CD4-positive, alpha-beta T cell (primary cell): ENCODE measurements around the gene EIF5. TPM values are rescaled to one million over a fixed set of nuclear protein-coding genes. Genes with fewer than 3 reads are reported as not detected.
A peak's percentile ranks its signal among the peaks of the same experiment; 100 is the strongest.

ENCODE experiments used
- ATAC-seq: fragments of 200-7000 bp; cut with Tn5 transposase; one replicate; pipeline ENCODE4 v1.10.0; 2022; ENCODE audit warnings: mild to moderate bottlenecking; ENCODE audit not compliant: poor library complexity
- CTCF ChIA-PET: fragments of 350-600 bp; sonication (Branson Sonifier 250); formaldehyde crosslinking; loops from one replicate; lab custom pipeline; 2021; ENCODE audit warnings: antibody characterized with exemption, inconsistent platforms; lab: Charles Lee
- POLR2A ChIA-PET: fragments of 350-600 bp; sonication (Branson Sonifier 250); formaldehyde crosslinking; loops from one replicate; lab custom pipeline; 2021; ENCODE audit warnings: antibody characterized with exemption, inconsistent platforms; lab: Charles Lee
- DNase-seq, 14 experiments: peaks; one replicate each; pipeline ENCODE4 v3.0.0-alpha.2; 2013 to 2020; ENCODE audit warnings: mixed read lengths in 2 of 14
- H3K27ac ChIP-seq, 2 donors: one replicate each; pipeline versions ENCODE4 v1.5.1 to v1.7.0; 2013; ENCODE audit warnings: low read length in 2 of 2, low read depth in 1 of 2, mild to moderate bottlenecking in 1 of 2
- H3K27me3 ChIP-seq, 2 experiments: 1 replicate in 1 of 2; 2 replicates in 1 of 2; pipeline versions ENCODE4 v1.6.1 to v1.7.0; 2013; ENCODE audit warnings: low read length in 2 of 2, control low read depth in 1 of 2, mild to moderate bottlenecking in 1 of 2, moderate library complexity in 1 of 2; ENCODE audit not compliant: insufficient read depth in 2 of 2, control insufficient read depth in 1 of 2
- H3K36me3 ChIP-seq: one replicate; pipeline ENCODE4 v1.6.1; 2013; ENCODE audit warnings: low read length, control low read depth; ENCODE audit not compliant: insufficient read depth
- H3K4me1 ChIP-seq: one replicate; pipeline ENCODE4 v1.6.1; 2013; ENCODE audit warnings: low read length, control low read depth; ENCODE audit not compliant: insufficient read depth
- H3K4me3 ChIP-seq: one replicate; pipeline ENCODE4 v1.5.1; 2013; ENCODE audit warnings: mild to moderate bottlenecking, low read length, moderate library complexity
- H3K9me3 ChIP-seq, 2 experiments: 1 replicate in 1 of 2; 2 replicates in 1 of 2; pipeline versions ENCODE4 v1.6.1 to v1.7.0; 2013; ENCODE audit warnings: low read length in 2 of 2, mild to moderate bottlenecking in 2 of 2, control low read depth in 1 of 2, moderate library complexity in 1 of 2; ENCODE audit not compliant: control insufficient read depth in 1 of 2, insufficient read depth in 1 of 2
- H3K27ac Mint-ChIP-seq: one replicate; pipeline ENCODE4 v1.8.0; 2020; ENCODE audit warnings: mixed read lengths
- H3K27me3 Mint-ChIP-seq: one replicate; pipeline ENCODE4 v1.8.0; 2021; ENCODE audit warnings: mixed read lengths
- H3K36me3 Mint-ChIP-seq: one replicate; pipeline ENCODE4 v1.8.0; 2021; ENCODE audit warnings: low read depth, mixed read lengths
- H3K4me1 Mint-ChIP-seq: one replicate; pipeline ENCODE4 v1.8.0; 2021; ENCODE audit warnings: low read depth, mixed read lengths
- H3K4me3 Mint-ChIP-seq: one replicate; pipeline ENCODE4 v1.8.0; 2020; ENCODE audit warnings: mild to moderate bottlenecking, mixed read lengths
- H3K9me3 Mint-ChIP-seq: one replicate; pipeline ENCODE4 v1.8.0; 2020; ENCODE audit warnings: mixed read lengths
- intact Hi-C, 2 experiments: fragments of 100-400 bp; cut with DNase I in 1 of 2; cut with micrococcal nuclease in 1 of 2; formaldehyde crosslinking; loops; one replicate each; pipeline versions ENCODE4 v1.15.1 to v1.9.0; 2023 to 2025; cut with DNase I, micrococcal nuclease
- total RNA-seq, 174 experiments: library from RNA in 2 of 174; stranded (reverse) in 2 of 174; gene quantifications; one replicate each; pipeline ENCODE4 v1.2.3 and lab custom pipeline; 2021 to 2026
- TF ChIP-seq, protein P1 (sequence below): fragments of 200-600 bp; IDR thresholded peaks from one replicate; pipeline ENCODE4 v1.8.0; 2022; ENCODE audit warnings: antibody characterized with exemption, mild to moderate bottlenecking

The EIF5 gene
- total RNA-seq, 2 experiments from 2014 or later, result 658 TPM

DNA sequence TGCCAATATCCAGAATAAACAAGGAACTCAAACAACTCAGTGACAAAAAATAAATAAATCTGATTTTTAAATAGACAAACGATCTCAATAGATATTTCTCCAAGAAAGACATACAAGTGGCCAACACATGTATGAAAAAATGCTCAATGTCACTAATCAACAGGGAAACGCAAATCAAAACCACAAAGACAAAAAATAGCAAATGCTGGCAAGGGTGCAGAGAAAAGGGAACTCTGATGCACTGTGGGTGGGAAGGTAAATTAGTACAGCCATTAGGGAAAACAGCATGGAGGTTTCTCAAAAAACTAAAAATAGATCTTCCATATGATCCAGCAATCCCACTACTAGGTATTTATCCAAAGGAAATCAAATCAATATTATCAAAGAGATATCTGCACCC, 3.5 kb upstream of the EIF5 start:
- Histone ChIP-seq H3K27ac (no peak overlapping the region), H3K4me1 (peaks cover 12% of the 10 kb centered on the region), H3K36me3 (peaks cover 4% of the 10 kb centered on the region), H3K9me3 (no peaks in the 10 kb centered on the region), H3K4me3 (no peak overlapping the region), H3K27me3 (no peaks in the 10 kb centered on the region)
- ChIA-PET CTCF (no interaction called here), POLR2A (no interaction called here)
- H3K27ac Mint-ChIP-seq, result no peak overlapping the region
- DNase-seq (no peak), ATAC-seq (no peak)
- no peaks in the 10 kb centered on the region for H3K9me3 Mint-ChIP-seq
- H3K27me3 Mint-ChIP-seq, result peaks cover 4% of the 10 kb centered on the region
- peaks cover 18% of the 10 kb centered on the region for H3K4me1 Mint-ChIP-seq
- H3K36me3 Mint-ChIP-seq, result peaks cover 14% of the 10 kb centered on the region
- H3K4me3 Mint-ChIP-seq, result peak overlapping the region; percentile 51
- intact Hi-C loops, result loop anchor here in 1 of 2 experiments (5.0 to 10.0 kb wide), 4 partner anchors 553 to 1028 kb away; partner anchors contain the start of genes CINP, TDRD9, TECPR2 and TRAF3
- TF ChIP-seq, protein P1, sequence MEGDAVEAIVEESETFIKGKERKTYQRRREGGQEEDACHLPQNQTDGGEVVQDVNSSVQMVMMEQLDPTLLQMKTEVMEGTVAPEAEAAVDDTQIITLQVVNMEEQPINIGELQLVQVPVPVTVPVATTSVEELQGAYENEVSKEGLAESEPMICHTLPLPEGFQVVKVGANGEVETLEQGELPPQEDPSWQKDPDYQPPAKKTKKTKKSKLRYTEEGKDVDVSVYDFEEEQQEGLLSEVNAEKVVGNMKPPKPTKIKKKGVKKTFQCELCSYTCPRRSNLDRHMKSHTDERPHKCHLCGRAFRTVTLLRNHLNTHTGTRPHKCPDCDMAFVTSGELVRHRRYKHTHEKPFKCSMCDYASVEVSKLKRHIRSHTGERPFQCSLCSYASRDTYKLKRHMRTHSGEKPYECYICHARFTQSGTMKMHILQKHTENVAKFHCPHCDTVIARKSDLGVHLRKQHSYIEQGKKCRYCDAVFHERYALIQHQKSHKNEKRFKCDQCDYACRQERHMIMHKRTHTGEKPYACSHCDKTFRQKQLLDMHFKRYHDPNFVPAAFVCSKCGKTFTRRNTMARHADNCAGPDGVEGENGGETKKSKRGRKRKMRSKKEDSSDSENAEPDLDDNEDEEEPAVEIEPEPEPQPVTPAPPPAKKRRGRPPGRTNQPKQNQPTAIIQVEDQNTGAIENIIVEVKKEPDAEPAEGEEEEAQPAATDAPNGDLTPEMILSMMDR, result no peak

DNA sequence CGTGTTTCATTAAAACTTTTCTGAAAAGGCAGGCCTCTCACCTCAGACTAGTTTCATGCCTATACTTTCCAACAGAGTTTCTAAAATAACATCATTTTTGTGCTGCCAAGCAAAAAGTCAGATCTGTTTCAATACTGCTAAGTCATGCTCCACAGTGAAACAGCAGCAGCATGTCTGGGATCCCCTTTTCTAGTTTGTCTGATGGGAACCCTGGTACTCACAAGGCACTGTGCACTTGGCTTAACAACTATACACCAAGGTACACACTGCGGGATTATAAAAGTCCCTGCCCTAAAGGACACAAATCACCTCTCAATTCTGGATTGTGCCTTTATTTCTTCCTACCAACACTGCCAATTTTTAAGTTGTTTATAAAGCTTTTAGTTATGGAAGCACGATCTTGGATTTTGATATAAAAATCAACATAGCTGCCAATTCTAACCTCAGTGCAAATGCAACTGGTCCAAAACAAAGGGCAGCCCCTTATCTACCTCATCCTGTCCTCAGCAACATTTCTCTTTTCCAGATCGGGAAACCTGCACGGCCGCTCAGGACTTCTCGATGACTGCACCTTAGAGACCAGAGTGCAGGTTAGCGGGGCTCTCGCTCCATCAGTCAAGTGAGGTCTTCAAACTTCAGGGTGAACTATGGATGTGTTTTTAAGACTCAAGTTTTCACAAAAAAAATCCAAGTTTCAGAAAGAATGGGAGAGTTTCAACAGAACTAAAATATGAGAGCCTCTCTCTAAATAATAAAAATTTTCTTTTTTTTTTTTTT, 1.7 kb upstream of the EIF5 start:
- H3K27ac ChIP-seq, result peak overlapping the region in 1 of 2 donors; percentile 99
- no peak for DNase-seq
- H3K4me3 Mint-ChIP-seq, result peak overlapping the region; percentile 77
- no peak for ATAC-seq
- peaks cover 32% of the 10 kb centered on the region for H3K36me3 Mint-ChIP-seq
- no peaks in the 10 kb centered on the region for H3K9me3 ChIP-seq
- POLR2A ChIA-PET, result no interaction called here
- peak overlapping the region; percentile 100 for H3K27ac Mint-ChIP-seq
- intact Hi-C loops, result loop anchor here in 1 of 2 experiments (5.0 to 10.0 kb wide), 4 partner anchors 555 to 1030 kb away; partner anchors contain the start of genes CINP, TDRD9, TECPR2 and TRAF3
- CTCF ChIA-PET, result interaction anchor here (3.3 kb wide), 1 partner anchor 58 kb away, joined by 14 read pairs; no protein-coding TSS in a partner anchor
- peaks cover 4% of the 10 kb centered on the region for H3K27me3 Mint-ChIP-seq
- H3K36me3 ChIP-seq, result peaks cover 22% of the 10 kb centered on the region
- H3K4me3 ChIP-seq, result no peak overlapping the region
- H3K4me1 ChIP-seq, result peaks cover 27% of the 10 kb centered on the region
- H3K4me1 Mint-ChIP-seq, result peaks cover 36% of the 10 kb centered on the region
- TF ChIP-seq, protein P1, result no peak
- no peaks in the 10 kb centered on the region for H3K27me3 ChIP-seq
- no peaks in the 10 kb centered on the region for H3K9me3 Mint-ChIP-seq

DNA sequence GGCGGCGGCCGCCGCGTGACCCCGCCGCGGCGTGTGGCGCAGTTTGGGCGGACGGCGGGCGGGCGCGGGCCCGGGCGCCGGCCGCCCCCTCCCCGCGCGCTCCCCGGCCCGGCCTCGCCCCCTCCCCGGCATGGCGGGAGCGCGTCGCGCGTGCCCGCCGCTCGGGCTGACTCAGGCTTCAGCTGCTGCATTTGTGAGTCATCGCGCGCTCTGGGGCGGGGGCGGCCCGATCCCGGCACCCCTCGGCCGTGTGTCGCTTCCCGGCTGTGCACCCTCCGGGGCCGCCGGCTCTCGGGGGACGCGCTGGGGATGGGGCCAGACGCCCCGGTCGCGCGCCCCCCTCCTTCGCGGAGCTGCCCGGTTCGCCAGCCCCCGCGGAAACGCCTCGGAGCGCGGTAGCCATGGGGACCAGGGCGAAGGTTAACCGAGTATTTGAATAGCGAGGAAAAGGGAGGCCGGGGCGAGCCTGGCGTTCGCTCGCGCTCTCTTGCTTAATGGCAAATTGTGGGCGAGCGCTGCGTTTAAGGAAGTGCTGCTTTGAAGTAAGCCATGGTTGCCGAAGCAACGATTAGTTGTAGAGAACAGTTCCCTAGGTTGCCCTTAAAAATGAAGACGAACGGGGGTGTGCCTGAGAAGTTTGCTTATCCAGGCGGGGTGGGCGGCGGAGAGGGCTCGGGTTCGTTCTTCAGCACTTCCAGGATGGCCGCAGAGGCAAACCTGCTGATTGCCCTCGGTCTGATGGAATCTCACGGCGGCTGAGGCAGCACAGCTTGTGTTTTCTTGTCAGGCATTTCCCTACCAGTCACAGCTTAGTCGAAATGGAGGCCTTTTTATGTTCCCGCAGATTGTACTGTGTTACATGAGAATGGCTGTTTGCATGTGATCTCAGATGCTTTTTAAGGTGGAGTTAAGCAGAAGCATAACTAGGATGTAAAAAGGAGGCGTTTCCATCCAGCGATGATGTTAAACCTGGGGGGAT, 896 bp downstream of the EIF5 start:
- ChIA-PET CTCF (interaction anchor here (0.6 to 1.5 kb wide), 4 partner anchors 50 to 56 kb away, joined by 3 to 8 read pairs (median 4); partner anchors contain the start of gene MARK3), POLR2A (interaction anchor here (0.8 to 3.7 kb wide), 13 partner anchors 10 to 1965 kb away, joined by 3 to 51 read pairs (median 4); partner anchors contain the start of genes BAG5, MARK3, XRCC3 and ZBTB42)
- H3K4me1 Mint-ChIP-seq, result peaks cover 58% of the 10 kb centered on the region
- peaks cover 58% of the 10 kb centered on the region for H3K36me3 Mint-ChIP-seq
- Histone ChIP-seq H3K36me3 (peaks cover 48% of the 10 kb centered on the region), H3K9me3 (no peaks in the 10 kb centered on the region), H3K27me3 (no peaks in the 10 kb centered on the region), H3K4me1 (peaks cover 29% of the 10 kb centered on the region), H3K27ac (peak overlapping the region; percentile 97 to 99), H3K4me3 (peak overlapping the region; percentile 86)
- DNase-seq (peak; percentile 33 to 88 (median 74)), ATAC-seq (peak; percentile 27)
- H3K9me3 Mint-ChIP-seq, result no peaks in the 10 kb centered on the region
- TF ChIP-seq, protein P1, result no peak
- H3K27ac Mint-ChIP-seq, result peak overlapping the region; percentile 100
- intact Hi-C loops, result loop anchor here (1.0 to 10.0 kb wide), 7 partner anchors 50 to 1033 kb away; partner anchors contain the start of genes CINP (in 1 of the 2), MARK3 (in 1 of the 2), RCOR1 (in 1 of the 2) and TDRD9 (in 1 of the 2)
- H3K4me3 Mint-ChIP-seq, result peak overlapping the region; percentile 100
- H3K27me3 Mint-ChIP-seq, result peaks cover 4% of the 10 kb centered on the region
